ENCODE measurements around the gene LONRF3. TPM values are rescaled to one million over a fixed set of nuclear protein-coding genes. Genes with fewer than 3 reads are reported as not detected.
"Not testable (repeated sequence)": the region's sequence is repeated elsewhere in the genome, so short reads cannot be mapped to it uniquely, and the experiment has no call there.

The LONRF3 gene
- total RNA-seq, 1 donor from 2014 or later = 0.30 TPM

DNA sequence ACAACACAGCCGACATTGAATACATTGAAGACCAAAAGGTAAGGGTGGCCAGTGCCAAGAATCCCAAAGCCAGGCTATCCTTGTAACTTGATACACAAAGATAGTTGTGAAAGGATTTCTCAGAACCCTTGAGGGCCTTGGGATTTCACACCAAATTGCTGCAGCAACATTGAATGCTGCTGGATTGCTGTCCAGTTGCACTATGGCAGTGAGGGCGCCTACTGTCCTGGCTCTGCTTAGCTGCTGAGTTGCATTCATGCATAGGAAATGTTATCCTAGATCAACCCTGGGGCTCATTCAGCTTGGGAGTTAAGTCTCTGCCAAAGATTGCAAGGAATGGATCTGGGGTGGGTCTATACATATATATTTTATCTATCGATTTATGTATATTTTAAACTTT is 38.7 kb downstream of the LONRF3 start:
- no peak for DNase-seq (ENCODE audit: low read depth, low spot score)
- Mint-ChIP-seq H3K27ac (ENCODE audit: unreplicated experiment) (no peak overlapping the region), H3K4me1 (no peaks in the 10 kb centered on the region), H3K9me3 (peaks cover 9% of the 10 kb centered on the region), H3K4me3 (no peak overlapping the region), H3K27me3 (ENCODE audit: low read depth) (no peaks in the 10 kb centered on the region), H3K36me3 (ENCODE audit: low read depth) (peaks cover 3% of the 10 kb centered on the region)
- TF ChIP-seq, protein P1, sequence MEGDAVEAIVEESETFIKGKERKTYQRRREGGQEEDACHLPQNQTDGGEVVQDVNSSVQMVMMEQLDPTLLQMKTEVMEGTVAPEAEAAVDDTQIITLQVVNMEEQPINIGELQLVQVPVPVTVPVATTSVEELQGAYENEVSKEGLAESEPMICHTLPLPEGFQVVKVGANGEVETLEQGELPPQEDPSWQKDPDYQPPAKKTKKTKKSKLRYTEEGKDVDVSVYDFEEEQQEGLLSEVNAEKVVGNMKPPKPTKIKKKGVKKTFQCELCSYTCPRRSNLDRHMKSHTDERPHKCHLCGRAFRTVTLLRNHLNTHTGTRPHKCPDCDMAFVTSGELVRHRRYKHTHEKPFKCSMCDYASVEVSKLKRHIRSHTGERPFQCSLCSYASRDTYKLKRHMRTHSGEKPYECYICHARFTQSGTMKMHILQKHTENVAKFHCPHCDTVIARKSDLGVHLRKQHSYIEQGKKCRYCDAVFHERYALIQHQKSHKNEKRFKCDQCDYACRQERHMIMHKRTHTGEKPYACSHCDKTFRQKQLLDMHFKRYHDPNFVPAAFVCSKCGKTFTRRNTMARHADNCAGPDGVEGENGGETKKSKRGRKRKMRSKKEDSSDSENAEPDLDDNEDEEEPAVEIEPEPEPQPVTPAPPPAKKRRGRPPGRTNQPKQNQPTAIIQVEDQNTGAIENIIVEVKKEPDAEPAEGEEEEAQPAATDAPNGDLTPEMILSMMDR (conservative IDR thresholded peaks at IDR 0.05) = no peak

DNA sequence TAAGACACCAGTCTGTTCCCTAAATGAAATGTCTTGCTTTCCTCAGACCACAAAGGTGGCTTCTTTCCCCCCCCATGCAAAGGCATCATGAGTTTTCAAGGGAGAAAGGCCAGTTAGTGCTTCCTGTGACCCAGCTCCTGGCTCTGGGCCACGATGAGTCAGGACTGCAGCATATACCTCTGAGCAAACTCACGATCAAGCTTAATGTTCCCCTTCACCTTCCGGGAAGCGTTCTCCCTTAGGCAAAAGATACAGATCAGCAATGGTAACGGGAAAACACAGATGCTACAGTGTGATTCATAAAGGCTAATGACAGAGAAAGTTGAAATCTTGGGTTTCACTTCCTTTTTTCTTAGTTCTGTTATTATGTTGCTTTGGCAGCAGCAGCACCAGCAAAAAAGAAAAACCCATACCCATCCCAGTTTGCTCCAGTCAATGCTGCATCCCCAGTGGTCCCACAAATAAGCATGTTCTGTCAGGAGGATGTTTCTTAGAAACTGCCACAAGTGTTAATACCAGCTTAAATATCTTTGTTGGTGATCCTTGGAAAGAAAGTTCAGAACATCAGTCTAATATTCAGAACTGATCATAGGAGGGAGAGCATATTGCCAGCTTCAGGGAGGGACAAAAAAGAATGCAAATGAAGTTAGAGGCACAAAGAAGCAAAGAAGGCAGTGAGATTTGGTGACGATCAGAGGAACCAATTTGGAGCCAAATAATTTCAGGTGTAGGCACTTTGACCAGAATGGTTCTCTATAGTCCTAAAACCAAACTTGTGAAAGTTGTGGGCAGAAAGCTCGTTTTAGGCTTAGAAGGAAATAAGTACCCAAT is 41.2 kb downstream of the LONRF3 start:
- Mint-ChIP-seq H3K36me3 (ENCODE audit: low read depth) (peaks cover 3% of the 10 kb centered on the region), H3K4me3 (no peak overlapping the region), H3K9me3 (peaks cover 12% of the 10 kb centered on the region), H3K27ac (ENCODE audit: unreplicated experiment) (no peak overlapping the region), H3K27me3 (ENCODE audit: low read depth) (no peaks in the 10 kb centered on the region), H3K4me1 (no peaks in the 10 kb centered on the region)
- TF ChIP-seq, protein P1 (conservative IDR thresholded peaks at IDR 0.05) = no peak
- DNase-seq (ENCODE audit: low read depth, low spot score) = no peak

DNA sequence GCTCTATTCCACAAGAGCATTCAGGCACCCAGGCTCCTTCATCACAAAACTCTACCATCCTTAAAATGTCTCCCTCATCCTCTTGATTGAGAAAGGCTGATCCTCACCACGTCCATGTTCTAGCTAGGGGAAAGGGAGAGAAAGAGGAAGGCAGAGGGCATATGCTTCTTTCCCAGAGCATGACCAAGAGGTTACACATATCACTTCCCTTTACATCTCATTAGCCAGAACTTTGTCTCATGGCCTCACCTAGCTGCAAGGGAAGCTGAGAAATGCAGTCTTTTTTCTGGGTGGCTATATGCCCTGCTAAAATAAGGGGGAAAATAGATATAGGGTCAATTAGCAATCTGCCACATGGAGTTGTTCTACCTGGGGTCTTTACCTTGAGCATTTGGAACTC is 42.7 kb downstream of the LONRF3 start:
- Mint-ChIP-seq H3K4me3 (no peak overlapping the region), H3K36me3 (ENCODE audit: low read depth) (peaks cover 3% of the 10 kb centered on the region), H3K27me3 (ENCODE audit: low read depth) (no peaks in the 10 kb centered on the region), H3K27ac (ENCODE audit: unreplicated experiment) (no peak overlapping the region), H3K9me3 (peaks cover 12% of the 10 kb centered on the region), H3K4me1 (no peaks in the 10 kb centered on the region)
- no peak for DNase-seq (ENCODE audit: low read depth, low spot score)
- TF ChIP-seq, protein P1 (conservative IDR thresholded peaks at IDR 0.05) = no peak

DNA sequence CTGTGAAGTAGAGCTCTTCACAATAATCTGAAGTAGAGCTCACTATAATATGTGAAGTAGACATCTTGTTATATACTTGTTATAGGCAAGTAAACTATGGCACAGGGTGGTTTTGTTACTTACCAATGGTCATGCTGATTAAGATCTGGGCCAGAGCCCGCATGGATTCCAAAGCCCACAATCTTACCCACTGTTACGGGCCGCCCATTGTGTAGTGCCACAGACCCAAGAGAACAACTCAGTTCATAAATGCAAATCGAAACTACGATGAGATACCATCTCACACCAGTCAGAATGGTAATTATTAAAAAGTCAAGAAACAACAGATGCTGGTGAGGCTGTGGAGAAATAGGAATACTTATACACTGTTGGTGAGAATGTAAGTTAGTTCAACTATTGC is 51.5 kb downstream of the LONRF3 start:
- DNase-seq (ENCODE audit: low read depth, low spot score) = no peak
- TF ChIP-seq, protein P1 (conservative IDR thresholded peaks at IDR 0.05) = no peak
- no peaks in the 10 kb centered on the region for H3K27me3 Mint-ChIP-seq (ENCODE audit: low read depth)
- H3K9me3 Mint-ChIP-seq = peaks cover 6% of the 10 kb centered on the region
- no peak overlapping the region for H3K27ac Mint-ChIP-seq (ENCODE audit: unreplicated experiment)
- no peaks in the 10 kb centered on the region for H3K36me3 Mint-ChIP-seq (ENCODE audit: low read depth)
- H3K4me3 Mint-ChIP-seq = no peak overlapping the region
- no peaks in the 10 kb centered on the region for H3K4me1 Mint-ChIP-seq

DNA sequence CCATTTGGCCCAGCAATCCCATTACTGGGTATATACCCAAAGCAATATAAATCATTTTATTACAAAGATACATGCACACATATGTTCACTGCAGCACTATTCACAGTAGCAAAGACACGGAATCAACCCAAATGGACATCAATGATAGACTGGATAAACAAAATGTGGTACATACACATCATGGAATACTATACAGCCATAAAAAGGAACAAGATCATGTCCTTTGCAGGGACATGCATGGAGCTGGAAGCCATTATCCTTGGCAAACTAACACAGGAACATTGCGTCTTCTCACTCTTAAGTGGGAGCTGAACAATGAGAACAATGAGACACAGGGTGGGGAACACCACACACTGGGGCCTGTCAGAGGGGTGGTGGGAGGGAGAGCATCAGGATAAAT is 51.9 kb downstream of the LONRF3 start:
- not testable (repeated sequence) for H3K4me3 Mint-ChIP-seq; H3K27ac Mint-ChIP-seq (ENCODE audit: unreplicated experiment); DNase-seq (ENCODE audit: low read depth, low spot score); H3K27me3 Mint-ChIP-seq (ENCODE audit: low read depth); H3K36me3 Mint-ChIP-seq (ENCODE audit: low read depth); H3K4me1 Mint-ChIP-seq; H3K9me3 Mint-ChIP-seq

DNA sequence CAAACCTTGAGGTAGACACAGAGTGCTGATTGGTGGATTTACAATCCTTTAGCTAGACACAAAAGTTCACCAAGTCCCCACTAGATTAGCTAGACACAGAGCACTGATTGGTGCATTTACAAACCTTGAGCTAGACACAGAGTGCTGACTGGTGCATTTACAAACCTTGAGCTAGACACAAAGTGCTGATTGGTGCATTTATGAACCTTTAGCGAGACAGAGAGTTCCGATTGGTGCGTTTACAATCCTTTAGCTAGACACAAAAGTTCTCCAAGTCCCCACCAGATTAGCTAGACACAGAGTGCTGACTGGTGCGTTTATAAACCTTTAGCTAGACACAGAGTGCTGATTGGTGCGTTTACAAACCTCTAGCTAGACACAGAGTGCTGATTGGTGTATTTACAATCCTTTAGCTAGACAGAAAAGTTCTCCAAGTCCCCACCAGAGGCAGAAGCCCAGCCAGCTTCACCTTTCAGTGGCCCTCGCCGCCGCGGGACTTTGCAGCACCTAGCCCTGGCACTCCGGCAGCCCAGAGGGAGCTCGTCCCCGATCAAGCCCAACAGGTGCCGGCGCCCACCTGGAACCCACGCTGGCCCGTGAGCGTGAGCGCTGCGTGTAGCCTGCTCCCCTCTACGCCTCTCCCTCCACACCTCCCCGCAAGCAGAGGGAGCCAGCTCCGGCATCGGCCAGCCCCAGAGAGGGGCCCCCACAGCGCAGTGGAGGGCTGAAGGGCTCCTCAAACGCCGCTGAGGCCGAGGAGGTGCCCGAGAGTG is 53.7 kb downstream of the LONRF3 start:
- H3K27me3 Mint-ChIP-seq (ENCODE audit: low read depth); H3K27ac Mint-ChIP-seq (ENCODE audit: unreplicated experiment); DNase-seq (ENCODE audit: low read depth, low spot score); H3K4me1 Mint-ChIP-seq; H3K36me3 Mint-ChIP-seq (ENCODE audit: low read depth); H3K4me3 Mint-ChIP-seq: not testable (repeated sequence)
- peaks cover 13% of the 10 kb centered on the region for H3K9me3 Mint-ChIP-seq

All from neural crest cell (in vitro differentiated cells).